ENCODE data around the gene VAPA. TPM values are rescaled to one million over a fixed set of nuclear protein-coding genes. Genes with fewer than 3 reads are reported as not detected.
"Not testable (repeated sequence)": the region's sequence is repeated elsewhere in the genome, so short reads cannot be mapped to it uniquely, and the experiment has no call there.

VAPA gene
- total and polyA plus RNA-seq, 10 of the 15 experiments (the other 5 are each of a cell fraction or from before 2014, with no cell fraction given) = 70.9 to 252 (median 166) TPM

- CTCF ChIA-PET, POLR2A ChIA-PET: not testable (repeated sequence)
- in situ Hi-C loops (cut with MboI) = loop anchor here (25.0 kb wide), 2 partner anchors 290 to 1290 kb away; partner anchors contain the start of genes PPP4R1 and RAB12
Measured at GRCh38 chr18:9902264-9902663, 11.6 kb upstream of the VAPA start.

GRCh38 chr18:9902832-9903231 is 11.0 kb upstream of the VAPA start:
- Histone ChIP-seq H3K4me1 (ENCODE audit: control insufficient read depth, insufficient read depth, low read length) (no peaks in the 10 kb centered on the region), H3K4me3 (no peak overlapping the region), H4K20me1 (ENCODE audit: control insufficient read depth, insufficient read depth) (no peaks in the 10 kb centered on the region), H2AFZ (ENCODE audit: control insufficient read depth, low read depth, low read length) (no peak overlapping the region), H3K27me3 (replicated peaks in 1 of 2; ENCODE audit: control insufficient read depth in 2 of 2, insufficient read depth in 2 of 2, low read length in 1 of 2) (no peaks in the 10 kb centered on the region; a peak in 1 of 4 replicates), H3K36me3 (ENCODE audit: control insufficient read depth in 2 of 2, insufficient read depth in 2 of 2, low read length in 1 of 2) (no peaks in the 10 kb centered on the region), H3K4me2 (ENCODE audit: control insufficient read depth, insufficient read depth) (no peak overlapping the region), H3K27ac (ENCODE audit: control insufficient read depth, insufficient read depth) (no peak overlapping the region), H3K79me2 (ENCODE audit: control insufficient read depth, insufficient read depth, low read length) (no peaks in the 10 kb centered on the region), H3K9ac (ENCODE audit: control insufficient read depth, insufficient read depth, low read length) (no peak overlapping the region), H3K9me3 (replicated peaks; ENCODE audit: control insufficient read depth, insufficient read depth, low read length) (no peaks in the 10 kb centered on the region)
- ChIA-PET RAD21 (ENCODE audit: unreplicated experiment) (no interaction called here), CTCF (no interaction called here), SMC1A (ENCODE audit: uncharacterized antibody, unreplicated experiment) (no interaction called here), POLR2A (no interaction called here)
- in situ Hi-C loops (cut with MboI) = loop anchor here (25.0 kb wide), 2 partner anchors 291 to 1291 kb away; partner anchors contain the start of genes PPP4R1 and RAB12
- no peak for FAIRE-seq
- ATAC-seq = no peak
- 88% methylated on average over 10 of the region's 10 CpGs for WGBS (ENCODE audit: insufficient coverage, insufficient replicate concordance, low lambda C conversion rate, missing lambda C conversion rate)
- BruUV-seq (replicated peaks) = no TSS peak
- no peak for DNase-seq (ENCODE audit: low read depth, low spot score)
- no peak for TF ChIP-seq SIX5 (IDR thresholded peaks at IDR 0.05; ENCODE audit: low read depth, low read length, severe bottlenecking)
- intact Hi-C loops (cut with micrococcal nuclease; ENCODE audit: unreplicated experiment) = no loop called here

More at GRCh38 chr18:9902264-9902663, 11.6 kb upstream of the VAPA start:
- SMC1A ChIA-PET (ENCODE audit: uncharacterized antibody, unreplicated experiment); H4K20me1 ChIP-seq (ENCODE audit: control insufficient read depth, insufficient read depth); BruUV-seq (replicated peaks); H3K9me3 ChIP-seq (replicated peaks; ENCODE audit: control insufficient read depth, insufficient read depth, low read length); RAD21 ChIA-PET (ENCODE audit: unreplicated experiment); H3K9ac ChIP-seq (ENCODE audit: control insufficient read depth, insufficient read depth, low read length); H3K4me3 ChIP-seq; DNase-seq (ENCODE audit: low read depth, low spot score); H2AFZ ChIP-seq (ENCODE audit: control insufficient read depth, low read depth, low read length); H3K4me1 ChIP-seq (ENCODE audit: control insufficient read depth, insufficient read depth, low read length); H3K4me2 ChIP-seq (ENCODE audit: control insufficient read depth, insufficient read depth); H3K27me3 ChIP-seq (replicated peaks in 1 of 2; ENCODE audit: control insufficient read depth in 2 of 2, insufficient read depth in 2 of 2, low read length in 1 of 2); intact Hi-C loops (cut with micrococcal nuclease; ENCODE audit: unreplicated experiment); ATAC-seq; H3K36me3 ChIP-seq (ENCODE audit: control insufficient read depth in 2 of 2, insufficient read depth in 2 of 2, low read length in 1 of 2); FAIRE-seq; H3K79me2 ChIP-seq (ENCODE audit: control insufficient read depth, insufficient read depth, low read length); H3K27ac ChIP-seq (ENCODE audit: control insufficient read depth, insufficient read depth): not testable (repeated sequence)
- 75% methylated on average over 14 of the region's 14 CpGs for WGBS (ENCODE audit: insufficient coverage, insufficient replicate concordance, low lambda C conversion rate, missing lambda C conversion rate)

Data from GM12878 (cell line).